Muscle layer of colon (tissue), 2 donors: ENCODE results near the gene KCNK6.
A peak's percentile ranks its signal among the peaks of the same experiment; 100 is the strongest.

Experiments
- H3K27ac ChIP-seq: one replicate; pipeline ENCODE4 v1.7.0; 2013; ENCODE audit warnings: low read depth, mild to moderate bottlenecking, low read length, moderate library complexity
- H3K27me3 ChIP-seq, 2 donors: one replicate each; pipeline ENCODE4 v1.7.0; 2013; ENCODE audit warnings: low read length in 2 of 2, mild to moderate bottlenecking in 2 of 2; ENCODE audit not compliant: insufficient read depth in 2 of 2, control insufficient read depth in 1 of 2
- H3K36me3 ChIP-seq: one replicate; pipeline ENCODE4 v1.7.0; 2013; ENCODE audit warnings: mild to moderate bottlenecking, low read length; ENCODE audit not compliant: insufficient read depth
- H3K4me1 ChIP-seq: one replicate; pipeline ENCODE4 v1.7.0; 2013; ENCODE audit warnings: mild to moderate bottlenecking, low read length; ENCODE audit not compliant: insufficient read depth
- H3K4me3 ChIP-seq, 2 donors: one replicate each; pipeline ENCODE4 v1.7.0; 2013; ENCODE audit warnings: low read length in 2 of 2, low read depth in 1 of 2, mild to moderate bottlenecking in 1 of 2, moderate library complexity in 1 of 2
- H3K9ac ChIP-seq: one replicate; pipeline ENCODE4 v1.7.0; 2013; ENCODE audit warnings: low read length
- H3K9me3 ChIP-seq: one replicate; pipeline ENCODE4 v1.7.0; 2013; ENCODE audit warnings: mild to moderate bottlenecking, low read length
- donor health status: abdominal sarcoma.
- donor health status: Adenocarcinoma of cecum.

KCNK6 gene

GRCh38 chr19:38319421-38320258 is at the start of gene KCNK6:
Gene KCNK6 (plus strand): TSS chr19:38319845. CDS start chr19:38319951, 106 bp downstream.
- peak within 1 kb of the TSS; percentile 86 for H3K27ac ChIP-seq
- peaks cover 44% of the 10 kb centered on the region for H3K4me1 ChIP-seq
- H3K36me3 ChIP-seq, result peaks cover 5% of the 10 kb centered on the region

GRCh38 chr19:38270587-38271167 is 49.0 kb upstream of the KCNK6 start:
- H3K27ac ChIP-seq, result no peak overlapping the region
- no peak overlapping the region for H3K9ac ChIP-seq
- no peaks in the 10 kb centered on the region for H3K9me3 ChIP-seq
- no peaks in the 10 kb centered on the region for H3K36me3 ChIP-seq
- H3K4me3 ChIP-seq, result no peak overlapping the region
- H3K27me3 ChIP-seq, result no peaks in the 10 kb centered on the region
- H3K4me1 ChIP-seq, result peaks cover 29% of the 10 kb centered on the region

More at GRCh38 chr19:38319421-38320258, at the start of gene KCNK6:
- Histone ChIP-seq H3K4me3 (peak within 1 kb of the TSS; percentile 81 to 91), H3K27me3 (no peaks in the 10 kb centered on the region), H3K9ac (peak within 1 kb of the TSS; percentile 71), H3K9me3 (no peaks in the 10 kb centered on the region)

GRCh38 chr19:38273499-38273898 is 46.1 kb upstream of the KCNK6 start:
- H3K27ac ChIP-seq, result peak overlapping the region; percentile 10
- H3K27me3 ChIP-seq, result no peaks in the 10 kb centered on the region
- no peaks in the 10 kb centered on the region for H3K36me3 ChIP-seq
- H3K9ac ChIP-seq, result no peak overlapping the region
- no peak overlapping the region for H3K4me3 ChIP-seq
- peaks cover 34% of the 10 kb centered on the region for H3K4me1 ChIP-seq
- no peaks in the 10 kb centered on the region for H3K9me3 ChIP-seq

GRCh38 chr19:38274739-38275138 is 44.9 kb upstream of the KCNK6 start:
- Histone ChIP-seq H3K27ac (peak overlapping the region; percentile 8), H3K36me3 (no peaks in the 10 kb centered on the region), H3K27me3 (no peaks in the 10 kb centered on the region), H3K9ac (no peak overlapping the region), H3K4me3 (no peak overlapping the region), H3K9me3 (no peaks in the 10 kb centered on the region), H3K4me1 (peaks cover 38% of the 10 kb centered on the region)

- Histone ChIP-seq H3K27ac (no peak overlapping the region), H3K9ac (no peak overlapping the region), H3K36me3 (no peaks in the 10 kb centered on the region), H3K9me3 (no peaks in the 10 kb centered on the region), H3K4me3 (no peak overlapping the region), H3K27me3 (no peaks in the 10 kb centered on the region), H3K4me1 (peaks cover 38% of the 10 kb centered on the region)
Observed at GRCh38 chr19:38276942-38277517, 42.6 kb upstream of the KCNK6 start.

GRCh38 chr19:38277549-38277948 is 42.1 kb upstream of the KCNK6 start:
- H3K4me3 ChIP-seq, result no peak overlapping the region
- no peak overlapping the region for H3K9ac ChIP-seq
- no peak overlapping the region for H3K27ac ChIP-seq
- no peaks in the 10 kb centered on the region for H3K27me3 ChIP-seq
- no peaks in the 10 kb centered on the region for H3K9me3 ChIP-seq
- no peaks in the 10 kb centered on the region for H3K36me3 ChIP-seq
- peaks cover 38% of the 10 kb centered on the region for H3K4me1 ChIP-seq

- H3K27ac ChIP-seq, result peak overlapping the region; percentile 1
- no peaks in the 10 kb centered on the region for H3K36me3 ChIP-seq
- peaks cover 38% of the 10 kb centered on the region for H3K4me1 ChIP-seq
- no peak overlapping the region for H3K9ac ChIP-seq
- H3K27me3 ChIP-seq, result no peaks in the 10 kb centered on the region
- H3K9me3 ChIP-seq, result no peaks in the 10 kb centered on the region
- no peak overlapping the region for H3K4me3 ChIP-seq
Observed at GRCh38 chr19:38277969-38278680, 41.5 kb upstream of the KCNK6 start.

GRCh38 chr19:38278751-38279150 is 40.9 kb upstream of the KCNK6 start:
- Histone ChIP-seq H3K9ac (no peak overlapping the region), H3K4me1 (peaks cover 32% of the 10 kb centered on the region), H3K36me3 (no peaks in the 10 kb centered on the region), H3K27me3 (no peaks in the 10 kb centered on the region), H3K4me3 (no peak overlapping the region), H3K9me3 (no peaks in the 10 kb centered on the region), H3K27ac (peak overlapping the region; percentile 1)

- Histone ChIP-seq H3K9ac (no peak overlapping the region), H3K4me3 (no peak overlapping the region), H3K9me3 (no peaks in the 10 kb centered on the region), H3K4me1 (peaks cover 19% of the 10 kb centered on the region), H3K27me3 (no peaks in the 10 kb centered on the region), H3K36me3 (no peaks in the 10 kb centered on the region), H3K27ac (no peak overlapping the region)
Observed at GRCh38 chr19:38280030-38280921, 39.4 kb upstream of the KCNK6 start.

- no peaks in the 10 kb centered on the region for H3K27me3 ChIP-seq
- H3K36me3 ChIP-seq, result no peaks in the 10 kb centered on the region
- no peaks in the 10 kb centered on the region for H3K9me3 ChIP-seq
- no peak overlapping the region for H3K4me3 ChIP-seq
- H3K4me1 ChIP-seq, result peaks cover 19% of the 10 kb centered on the region
- H3K9ac ChIP-seq, result no peak overlapping the region
- no peak overlapping the region for H3K27ac ChIP-seq
Observed at GRCh38 chr19:38281811-38282566, 37.7 kb upstream of the KCNK6 start.
